GM12892 (cell line): ENCODE results near the gene IL1RAP.

ENCODE experiments used
- DNase-seq: peaks from one replicate; pipeline ENCODE4 v3.0.0; 2011; ENCODE audit not compliant: insufficient read length
- FAIRE-seq: peaks from 2 replicates; lab custom pipeline; 2011; peaks lifted over from hg19 to GRCh38; lab: Jason Lieb, UNC
- POLR2A ChIP-seq: IDR thresholded peaks from 2 replicates; pipeline ENCODE4 v1.6.1; 2011; ENCODE audit warnings: low read depth, low read length, control low read depth
- POLR2AphosphoS5 ChIP-seq: IDR thresholded peaks from 2 replicates; pipeline ENCODE4 v1.6.1; 2011; ENCODE audit warnings: low read depth, low read length, control low read depth
- TAF1 ChIP-seq: IDR thresholded peaks from 2 replicates; pipeline ENCODE4 v1.6.1; 2011; ENCODE audit warnings: low read depth, mild to moderate bottlenecking, control low read depth, low read length, borderline replicate concordance

IL1RAP gene

GRCh38 chr3:190562866-190563510 is 49.1 kb downstream of the IL1RAP start:
- DNase-seq (no peak), FAIRE-seq (no peak)
- TF ChIP-seq POLR2AphosphoS5, result no peak
- TF ChIP-seq POLR2A, result no peak
- no peak for TF ChIP-seq TAF1

- no peak for FAIRE-seq
- TF ChIP-seq POLR2A (no peak), POLR2AphosphoS5 (no peak), TAF1 (no peak)
Measured at GRCh38 chr3:190564175-190564574, 50.3 kb downstream of the IL1RAP start.

DNA sequence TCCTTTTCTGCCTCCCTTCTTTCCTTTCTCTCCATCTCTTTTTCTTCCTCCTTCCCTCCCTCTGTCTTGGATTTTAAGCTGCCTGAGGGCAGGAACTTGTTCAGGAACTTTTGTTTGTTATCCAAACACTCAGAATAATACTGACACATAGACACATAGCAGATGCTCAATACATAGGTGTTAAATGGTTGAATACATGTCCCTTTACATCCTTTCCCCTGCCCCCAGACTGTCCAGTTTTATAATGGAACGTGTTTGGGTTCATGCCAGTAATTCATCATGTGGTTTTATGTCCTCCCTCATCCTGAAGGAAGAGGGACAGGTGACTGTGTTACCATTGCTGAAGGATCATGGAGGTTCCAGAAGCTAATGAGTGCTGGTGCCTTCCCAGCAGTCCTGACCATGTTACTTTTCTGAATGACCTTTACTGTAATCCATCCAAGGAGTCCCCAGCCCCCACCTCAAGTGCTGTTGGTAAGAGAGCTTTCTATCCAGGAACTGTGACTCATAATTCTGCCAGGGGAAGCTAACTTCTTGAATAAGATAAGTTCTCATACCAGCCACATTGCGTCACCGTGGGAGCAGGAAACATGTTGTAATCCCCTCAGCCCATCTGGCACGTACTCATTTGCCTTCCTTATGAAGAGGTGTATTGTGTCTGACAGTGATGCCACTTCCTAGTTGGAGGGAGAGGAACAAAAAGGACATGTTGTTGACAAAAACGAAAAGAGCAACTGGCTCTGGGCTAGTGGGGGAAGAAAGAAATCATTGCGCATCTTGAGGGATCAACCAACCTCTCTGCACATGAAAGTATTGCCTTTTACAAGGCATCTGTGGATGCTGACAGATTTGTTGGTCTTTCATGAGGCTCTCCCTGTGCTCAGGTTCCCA is 52.4 kb downstream of the IL1RAP start:
- TF ChIP-seq TAF1 (no peak), POLR2A (no peak), POLR2AphosphoS5 (no peak)
- FAIRE-seq, result peak; percentile 88
- DNase-seq, result no peak

More at GRCh38 chr3:190564175-190564574, 50.3 kb downstream of the IL1RAP start:
- no peak for DNase-seq

DNA sequence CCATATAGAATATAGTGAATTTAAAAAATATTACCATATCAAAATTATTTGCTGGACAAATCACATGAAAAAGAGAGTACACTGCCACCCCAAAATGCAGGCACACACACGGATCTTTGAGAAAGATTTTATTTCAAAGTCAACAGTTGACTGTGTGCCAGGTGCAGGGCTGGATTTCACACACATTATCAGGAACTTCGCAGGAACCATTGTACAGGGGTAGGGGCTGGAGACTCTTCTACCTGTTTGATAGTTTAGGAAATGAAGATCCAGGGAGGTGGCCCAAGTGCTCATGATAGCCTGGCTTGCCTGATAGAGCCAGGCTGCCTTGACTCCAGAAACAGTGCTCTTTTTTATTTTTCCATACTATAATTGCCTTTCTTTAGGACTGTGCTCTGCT is 54.2 kb downstream of the IL1RAP start:
- FAIRE-seq, result no peak
- no peak for DNase-seq
- TF ChIP-seq POLR2A (no peak), POLR2AphosphoS5 (no peak), TAF1 (no peak)

GRCh38 chr3:190574473-190574872 is 60.6 kb downstream of the IL1RAP start:
- no peak for DNase-seq
- TF ChIP-seq POLR2AphosphoS5, result no peak
- no peak for TF ChIP-seq TAF1
- no peak for TF ChIP-seq POLR2A
- no peak for FAIRE-seq

GRCh38 chr3:190575437-190576185 is 61.7 kb downstream of the IL1RAP start:
- TF ChIP-seq POLR2A, result no peak
- TF ChIP-seq POLR2AphosphoS5, result no peak
- no peak for TF ChIP-seq TAF1
- no peak for DNase-seq

DNA sequence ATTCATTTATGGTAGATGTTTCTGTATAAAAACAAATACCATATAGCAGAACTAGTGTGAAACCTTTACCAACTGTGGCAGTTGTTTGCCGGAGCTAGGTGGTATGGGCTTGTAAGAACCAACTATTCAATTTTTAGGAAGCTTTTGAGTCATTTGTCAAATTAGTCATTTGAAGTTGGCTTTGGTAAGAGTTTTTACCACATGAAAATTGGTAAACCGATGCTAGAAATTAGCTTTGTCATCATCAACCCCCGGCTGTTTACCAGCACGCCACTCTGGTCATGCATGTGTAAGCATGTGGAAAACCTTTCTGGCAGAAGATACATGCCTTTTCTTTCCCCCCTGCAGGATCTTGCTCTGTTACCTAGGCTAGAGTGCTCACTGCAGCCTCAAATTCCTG is 63.3 kb downstream of the IL1RAP start:
- DNase-seq (no peak), FAIRE-seq (no peak)
- TF ChIP-seq POLR2AphosphoS5, result no peak
- no peak for TF ChIP-seq POLR2A
- no peak for TF ChIP-seq TAF1

More at GRCh38 chr3:190575437-190576185, 61.7 kb downstream of the IL1RAP start:
- no peak for FAIRE-seq

DNA sequence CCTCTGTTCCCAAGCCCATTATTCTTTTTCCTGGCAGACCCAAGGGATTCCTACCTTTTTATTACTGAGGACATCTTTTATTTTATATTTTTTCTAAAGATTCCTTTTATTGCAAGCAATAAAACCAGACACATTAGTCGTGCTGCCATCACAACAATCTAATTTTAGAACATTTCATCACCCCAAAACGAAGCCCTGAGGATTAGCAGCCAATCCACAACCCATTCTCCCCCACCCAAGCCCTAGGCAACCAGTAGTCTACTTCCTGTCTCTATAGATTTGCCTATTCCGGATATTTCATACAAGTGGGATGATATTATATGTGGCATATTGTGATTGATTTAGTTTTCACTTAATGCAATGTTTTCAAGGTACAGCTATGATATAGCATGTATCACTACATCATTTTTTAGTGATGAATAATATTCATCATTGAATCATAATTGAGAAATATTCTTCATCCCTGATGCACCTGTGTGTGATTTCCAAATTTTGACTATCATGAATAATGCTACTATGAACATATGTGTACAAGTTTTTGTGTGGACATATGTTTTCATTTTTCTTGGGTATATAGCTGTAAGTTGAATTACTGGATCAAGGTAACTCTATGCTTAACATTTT is 65.7 kb downstream of the IL1RAP start:
- FAIRE-seq (no peak), DNase-seq (no peak)
- TF ChIP-seq POLR2AphosphoS5, result no peak
- no peak for TF ChIP-seq TAF1

- FAIRE-seq (no peak), DNase-seq (no peak)
- TF ChIP-seq POLR2A (no peak), TAF1 (no peak), POLR2AphosphoS5 (no peak)
Measured at GRCh38 chr3:190580417-190580816, 66.5 kb downstream of the IL1RAP start.

DNA sequence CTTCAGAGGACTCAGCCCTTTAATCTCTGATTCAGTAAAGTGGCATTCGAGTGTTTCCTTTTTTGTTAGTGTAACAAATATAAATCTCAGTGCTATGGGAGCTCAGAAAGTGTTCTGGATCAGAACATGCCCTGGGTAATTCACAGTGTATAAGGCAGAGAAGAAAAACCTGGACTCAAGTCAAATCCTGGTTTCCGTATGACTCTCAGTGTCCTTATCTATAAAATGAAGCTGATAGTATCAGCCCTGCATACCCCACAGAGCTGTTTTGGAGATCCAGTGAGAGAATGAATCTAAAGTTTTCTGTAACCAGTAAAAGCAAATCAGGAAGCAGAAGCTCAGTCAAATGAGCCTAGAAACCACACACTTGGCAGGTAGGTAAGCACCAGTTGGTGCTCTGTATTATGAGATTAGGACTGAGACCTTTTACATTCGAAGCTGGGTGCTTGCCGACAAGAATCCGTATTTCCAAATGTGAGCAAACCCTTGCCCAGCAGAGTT is 67.2 kb downstream of the IL1RAP start:
- DNase-seq (no peak), FAIRE-seq (no peak)
- TF ChIP-seq POLR2AphosphoS5, result no peak
- no peak for TF ChIP-seq TAF1

- no peak for TF ChIP-seq POLR2AphosphoS5
- TF ChIP-seq POLR2A, result no peak
- TF ChIP-seq TAF1, result no peak
- FAIRE-seq (no peak), DNase-seq (no peak)
Measured at GRCh38 chr3:190582667-190583066, 68.8 kb downstream of the IL1RAP start.
